GM21381 (cell line): ENCODE data around the gene RTN3.

Source experiments
- ATAC-seq: cut with Tn5 transposase; IDR thresholded peaks from one replicate; pipeline ENCODE4 v1.9.1; 2021; ENCODE audit warnings: mild to moderate bottlenecking, moderate library complexity; ENCODE audit not compliant: unreplicated experiment

The RTN3 gene

DNA sequence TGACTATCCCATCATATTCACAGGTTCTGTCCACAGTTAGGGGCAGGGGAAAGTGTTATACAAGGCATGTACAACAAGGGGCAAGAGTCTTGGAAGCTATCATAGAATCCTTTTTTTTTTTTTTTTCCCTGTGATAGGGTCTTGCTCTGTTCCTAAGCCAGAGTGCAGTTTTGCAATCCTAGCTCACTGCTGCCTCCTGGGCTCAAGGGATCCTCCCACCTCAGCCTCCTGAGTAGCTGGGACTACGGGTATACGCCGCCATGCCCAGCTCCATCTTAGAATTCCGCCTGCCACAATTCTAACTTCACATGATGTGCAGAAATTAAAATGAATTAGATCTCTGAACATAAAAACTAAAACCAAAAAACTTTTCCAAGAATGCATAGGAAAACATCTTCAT lies 55.6 kb downstream of the RTN3 start:
- no peak for ATAC-seq

DNA sequence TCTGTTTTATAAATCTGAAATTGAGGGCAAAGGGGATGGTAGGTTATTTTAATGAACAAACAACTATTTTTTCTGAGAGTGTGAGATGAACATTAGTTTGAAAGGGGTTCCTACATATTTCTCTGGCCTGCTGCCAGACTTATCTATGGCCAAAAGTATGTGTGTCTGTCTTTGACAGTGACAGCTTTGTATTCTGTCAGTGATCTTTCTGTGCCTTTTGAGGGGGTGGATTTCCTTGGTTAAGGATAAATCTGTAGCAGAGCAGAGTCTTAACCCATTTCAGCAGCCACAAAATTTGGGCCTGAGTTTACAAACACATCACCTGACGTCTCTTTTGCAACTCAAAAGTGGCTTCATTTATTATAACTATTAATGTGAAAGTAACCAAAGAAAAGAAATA lies 56.4 kb downstream of the RTN3 start:
- ATAC-seq: no peak

DNA sequence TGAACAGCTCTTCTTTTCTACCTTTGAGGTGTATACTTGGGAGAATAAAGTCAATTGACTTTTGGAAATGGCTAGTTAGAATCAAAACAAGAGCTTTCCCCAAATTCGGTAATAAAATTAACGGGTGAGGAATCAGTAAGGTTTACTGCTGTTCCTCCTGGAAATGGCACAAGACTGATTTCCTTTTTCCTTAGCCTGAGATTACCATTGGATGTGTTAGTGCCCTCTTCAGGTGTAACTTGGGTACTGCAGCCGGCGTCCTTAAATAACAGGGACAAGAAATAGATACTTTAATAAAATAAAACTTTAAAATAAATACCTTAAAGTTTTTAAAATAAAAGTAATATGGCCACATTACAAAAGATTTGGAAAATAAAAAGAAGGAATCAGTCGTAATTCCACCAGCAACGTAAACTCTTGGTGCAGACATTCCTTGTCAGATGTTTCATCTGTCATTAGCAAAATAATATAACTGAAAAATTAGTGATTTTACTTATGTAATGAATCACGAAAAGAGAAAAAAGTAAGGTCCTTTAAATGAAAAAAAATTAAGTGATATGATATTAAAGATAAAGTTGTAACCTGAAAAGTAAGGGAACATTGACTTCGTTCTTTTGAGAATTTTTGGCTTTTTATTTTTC lies 57.5 kb downstream of the RTN3 start:
- ATAC-seq: no peak

DNA sequence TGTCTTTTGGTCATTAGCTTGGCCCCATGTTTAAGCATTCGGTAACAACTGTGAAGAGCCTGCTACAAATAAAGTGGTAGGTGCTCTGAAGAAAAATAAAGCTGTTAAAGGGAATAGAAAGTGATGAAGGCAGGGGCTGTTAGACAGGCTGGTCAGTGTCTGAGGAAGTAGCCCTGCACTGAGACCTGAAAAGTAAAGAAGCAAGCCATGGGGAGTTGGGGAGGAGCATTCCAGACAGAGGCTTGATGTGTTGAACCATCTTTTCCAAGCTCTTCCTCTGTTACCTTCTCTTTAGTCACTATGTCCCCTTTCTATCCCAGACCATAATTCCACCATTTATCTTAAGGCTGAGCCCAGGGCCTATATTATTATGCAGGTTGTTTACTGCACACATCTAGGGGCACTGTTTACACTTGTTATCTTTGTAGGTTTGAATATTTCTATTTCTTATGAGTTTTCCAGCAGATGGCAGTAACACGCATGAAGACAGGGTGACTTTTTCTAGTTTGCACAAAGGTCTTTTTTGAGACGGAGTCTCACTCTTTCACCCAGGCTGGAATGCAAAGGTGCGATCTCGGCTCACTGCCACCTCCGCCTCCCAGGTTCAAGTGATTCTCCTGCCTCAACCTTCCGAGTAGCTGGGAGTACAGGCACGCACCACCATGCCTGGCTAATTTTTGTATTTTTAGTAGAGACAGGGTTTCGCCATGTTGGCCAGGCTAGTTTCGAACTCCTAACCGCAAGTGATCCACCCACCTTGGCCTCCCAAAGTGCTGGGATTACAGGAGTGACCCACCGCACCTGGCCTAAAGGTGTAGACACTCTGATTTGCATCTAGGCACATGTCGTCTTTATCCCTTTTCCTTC lies 64.2 kb downstream of the RTN3 start:
- ATAC-seq: no peak

DNA sequence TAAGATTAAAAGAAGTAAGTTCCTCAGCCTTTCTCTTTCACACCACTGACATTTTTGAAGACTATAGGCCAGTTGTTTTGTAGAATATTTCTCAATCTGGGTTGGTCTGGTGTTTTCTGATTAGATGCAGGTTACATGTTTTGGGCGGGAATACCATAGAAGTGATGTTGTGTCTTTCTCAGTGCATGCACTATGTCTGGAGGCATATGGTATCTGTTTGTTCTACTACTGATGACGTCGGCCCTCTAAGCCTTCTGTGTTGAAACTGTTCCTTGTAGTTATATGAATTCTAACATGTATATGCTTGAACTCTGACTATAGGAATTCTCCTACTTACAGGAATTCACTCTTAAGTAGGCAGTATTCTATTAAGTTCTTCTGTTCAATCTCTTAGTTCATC lies 65.7 kb downstream of the RTN3 start:
- ATAC-seq: no peak

DNA sequence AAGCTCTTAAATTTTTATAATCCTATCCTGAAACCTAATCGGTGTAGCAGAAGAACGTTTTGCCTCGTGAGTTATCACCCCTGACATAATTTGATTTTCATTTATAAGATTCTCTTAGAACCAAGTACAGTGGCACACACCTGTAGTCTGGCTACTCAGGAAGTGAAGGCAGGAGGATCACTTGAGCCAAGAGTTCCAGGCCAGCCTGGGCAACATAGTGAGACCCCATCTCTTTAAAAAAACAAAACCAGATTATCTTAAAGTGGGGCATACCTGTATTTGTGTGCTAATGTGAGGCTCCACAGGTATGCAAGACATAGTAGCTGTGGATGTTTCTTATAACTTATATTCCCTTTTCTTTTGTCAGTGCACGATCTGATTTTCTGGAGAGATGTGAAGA lies 68.3 kb downstream of the RTN3 start:
- ATAC-seq: no peak

DNA sequence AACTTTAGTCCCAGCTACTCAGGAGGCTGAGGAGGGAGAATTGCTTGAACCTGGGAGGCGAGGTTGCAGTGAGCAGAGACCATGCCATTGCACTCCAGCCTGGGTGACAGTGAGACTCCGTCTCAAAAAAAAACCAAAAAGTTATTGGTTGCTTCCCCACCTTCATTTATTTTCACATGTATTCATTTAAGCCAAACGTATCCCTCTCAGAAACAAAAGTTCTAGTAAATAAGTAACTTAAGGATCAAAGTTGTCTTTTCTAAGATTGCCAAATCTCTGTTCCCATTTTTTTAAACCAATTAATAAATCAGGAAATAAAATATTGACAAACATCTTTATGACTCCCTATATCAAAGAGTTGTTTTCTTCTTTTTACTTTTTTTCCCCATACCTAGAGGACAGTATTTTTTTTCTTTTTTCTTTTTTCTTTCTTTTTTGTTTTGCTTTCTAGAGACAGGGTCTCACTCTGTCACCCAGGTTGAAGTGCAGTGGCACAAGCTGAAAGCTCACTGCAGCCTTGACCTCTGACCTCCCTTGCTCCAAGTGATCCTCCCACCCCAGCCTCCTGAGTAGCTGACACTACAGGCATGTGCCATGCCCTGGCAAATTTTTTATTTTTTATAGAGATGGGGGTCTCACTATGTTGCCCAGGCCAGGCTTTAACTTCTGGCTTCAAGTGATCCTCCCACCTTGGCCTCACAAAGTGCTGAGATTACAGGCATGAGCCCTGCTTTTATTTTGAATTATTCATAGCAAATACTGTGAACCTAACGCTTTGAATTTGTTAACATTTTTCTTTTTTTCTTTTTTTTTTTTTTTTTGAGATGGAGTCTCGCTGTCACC lies 75.8 kb downstream of the RTN3 start:
- ATAC-seq: no peak

DNA sequence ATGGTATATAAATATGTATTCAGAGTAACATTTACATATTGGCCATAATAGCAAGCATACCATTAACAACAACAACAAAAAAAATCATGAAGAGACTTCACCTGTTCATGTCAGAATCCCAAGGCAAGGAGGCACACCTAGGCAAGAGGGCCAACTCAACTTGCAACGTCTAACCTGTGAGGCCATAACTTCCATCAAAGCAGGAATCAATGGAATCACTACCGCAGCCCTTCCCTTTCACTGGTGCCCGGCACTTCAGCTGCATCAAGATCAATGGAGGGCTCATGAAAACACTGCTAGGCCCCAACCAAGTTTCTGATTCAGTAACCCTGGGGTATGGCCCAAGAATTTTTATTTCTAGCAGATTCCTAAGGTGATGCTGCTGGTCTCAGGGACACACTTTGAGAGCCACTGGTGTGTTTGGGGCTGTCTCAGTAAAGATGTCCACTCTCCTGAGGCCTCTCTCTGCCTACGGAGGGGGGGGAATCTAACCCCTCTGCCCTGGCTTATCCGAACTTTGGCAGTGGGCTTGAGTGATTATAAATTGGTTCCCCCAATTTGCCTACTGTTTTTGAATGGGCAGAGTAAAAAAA lies 79.3 kb downstream of the RTN3 start:
- ATAC-seq: no peak

DNA sequence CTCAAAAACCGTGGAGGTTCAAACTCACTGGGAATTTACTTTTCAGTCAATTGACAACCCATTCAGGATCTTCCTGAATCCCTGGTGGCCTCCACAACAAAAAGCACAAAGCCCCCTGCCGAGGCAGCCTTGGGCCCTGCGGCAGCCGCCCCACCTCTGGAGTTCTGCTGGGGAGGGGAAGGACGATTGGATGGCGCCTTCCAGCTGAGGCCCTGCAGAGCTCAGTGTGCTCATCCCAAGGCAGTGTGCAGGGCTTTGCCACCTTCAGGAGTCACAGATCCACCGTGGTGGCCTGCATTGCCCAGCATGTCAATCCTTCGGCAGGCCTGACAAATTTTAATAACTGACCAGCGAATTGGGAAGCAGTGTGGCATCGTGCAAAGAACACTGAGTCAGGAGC lies 79.9 kb downstream of the RTN3 start:
- no peak for ATAC-seq

DNA sequence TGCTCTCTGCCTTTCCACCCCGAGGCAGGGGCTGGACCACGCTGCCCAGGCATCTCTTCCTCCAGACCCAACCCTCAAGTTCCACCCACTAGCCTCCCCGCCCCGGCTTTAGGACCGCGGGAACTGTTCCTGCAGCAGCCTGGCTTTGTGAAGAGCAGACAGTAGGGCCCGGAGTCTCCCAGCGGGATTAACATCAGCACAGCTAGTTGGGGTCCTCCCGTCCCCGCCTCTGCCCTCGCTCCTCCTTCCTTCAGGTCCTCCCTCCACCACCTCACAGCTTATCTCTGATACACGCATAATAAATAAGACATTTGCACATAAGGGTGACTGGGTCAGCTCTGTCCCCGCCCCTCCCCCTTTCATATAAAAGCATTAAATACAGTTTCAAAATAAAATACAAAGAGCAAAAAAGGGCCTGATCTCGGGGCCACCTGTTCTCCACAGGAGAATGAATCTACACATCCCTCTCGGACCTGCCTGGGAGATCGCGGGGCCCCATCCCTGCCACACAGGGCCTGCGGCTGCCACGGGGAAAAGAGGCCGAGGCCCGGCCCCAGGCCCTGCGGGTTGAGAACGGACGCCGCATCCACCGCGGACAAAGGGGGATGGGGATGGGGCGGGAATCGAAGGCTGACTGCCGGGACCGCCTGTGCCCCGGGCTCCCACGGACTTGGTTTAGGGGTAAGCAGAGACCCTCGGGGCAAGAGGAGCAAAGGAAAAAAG lies 80.8 kb downstream of the RTN3 start:
- ATAC-seq: no peak

DNA sequence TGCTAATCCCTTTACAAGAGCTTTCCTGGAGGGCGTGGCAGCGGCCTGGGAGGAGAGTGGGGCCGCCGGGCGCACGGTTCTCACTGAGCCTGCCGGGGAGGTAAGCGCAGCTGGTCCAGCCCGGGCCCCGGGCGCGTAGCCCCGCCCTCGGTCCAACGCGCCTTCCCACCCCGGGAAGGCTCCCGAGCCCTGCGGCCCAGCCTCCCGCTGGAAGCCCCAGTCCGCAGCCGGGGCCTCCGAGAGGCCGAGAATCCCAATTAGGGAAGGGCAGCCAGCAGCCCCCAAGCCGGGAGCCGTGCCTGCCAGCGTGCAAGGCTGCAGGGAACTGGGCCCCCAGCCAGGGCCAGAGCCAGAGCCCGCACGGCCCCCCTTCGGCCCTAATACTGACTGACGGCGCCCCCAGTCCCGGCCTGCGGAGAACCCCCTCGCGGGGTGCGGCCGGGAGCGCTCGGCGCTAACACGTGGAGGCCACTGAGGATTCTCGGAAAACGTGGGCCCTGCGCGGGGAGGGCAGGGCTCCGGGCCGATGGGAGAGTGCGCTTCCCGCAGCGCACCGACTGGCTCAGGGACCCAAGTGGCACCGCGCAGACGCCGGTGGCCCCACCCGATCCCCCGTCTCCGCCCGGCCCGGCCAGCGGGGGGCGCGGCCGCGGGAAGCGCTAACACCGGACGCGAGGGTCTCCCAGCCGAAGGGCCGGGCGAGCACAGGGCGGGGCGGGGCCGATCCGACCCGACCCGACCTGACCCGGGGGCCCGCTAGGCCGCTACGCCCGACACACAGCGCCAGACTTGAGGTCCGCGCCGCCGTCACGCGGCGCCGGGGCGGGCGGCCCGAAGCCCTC lies 81.6 kb downstream of the RTN3 start:
- no peak for ATAC-seq

DNA sequence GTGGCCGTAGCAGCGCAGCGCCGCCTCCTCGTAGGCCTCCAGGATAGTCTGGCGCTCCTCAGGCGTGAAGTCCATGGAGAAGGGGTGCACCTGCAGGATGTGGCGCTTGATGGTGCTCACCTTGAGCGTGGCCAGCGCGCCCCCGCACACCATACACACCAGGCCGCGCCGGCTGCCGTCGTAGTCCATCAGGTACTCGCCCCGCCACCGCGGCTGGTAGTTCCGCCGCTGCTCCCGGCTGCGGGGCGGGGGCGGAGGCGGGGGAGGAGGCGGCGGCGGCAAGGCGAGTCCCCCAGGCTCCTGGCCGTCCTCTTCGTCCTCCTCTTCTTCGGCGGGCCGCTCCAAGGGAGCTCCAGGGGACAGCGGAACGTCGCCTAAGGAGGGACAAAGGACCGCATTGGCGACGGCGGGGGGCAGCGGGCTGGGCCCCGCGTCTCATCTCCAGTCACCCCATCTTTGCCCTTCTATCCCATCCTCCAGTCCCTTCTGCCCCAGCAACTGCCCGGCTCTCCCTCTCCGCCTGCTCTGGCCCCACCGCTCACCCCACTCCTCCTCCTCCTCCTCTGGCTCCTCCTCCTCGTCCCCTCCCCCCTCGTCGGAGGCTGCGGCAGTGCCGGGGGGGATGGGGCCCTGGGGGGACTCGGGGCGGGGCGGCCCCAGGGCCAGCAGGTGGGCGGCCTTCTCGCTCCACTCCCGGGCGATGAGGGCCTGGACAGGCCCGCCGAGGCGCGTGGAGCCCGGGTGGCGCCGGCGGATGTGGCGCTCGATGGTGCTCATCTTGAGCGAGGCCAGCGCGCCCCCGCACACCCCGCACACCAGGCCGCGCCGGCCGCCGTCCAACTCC lies 82.4 kb downstream of the RTN3 start:
- no peak for ATAC-seq

DNA sequence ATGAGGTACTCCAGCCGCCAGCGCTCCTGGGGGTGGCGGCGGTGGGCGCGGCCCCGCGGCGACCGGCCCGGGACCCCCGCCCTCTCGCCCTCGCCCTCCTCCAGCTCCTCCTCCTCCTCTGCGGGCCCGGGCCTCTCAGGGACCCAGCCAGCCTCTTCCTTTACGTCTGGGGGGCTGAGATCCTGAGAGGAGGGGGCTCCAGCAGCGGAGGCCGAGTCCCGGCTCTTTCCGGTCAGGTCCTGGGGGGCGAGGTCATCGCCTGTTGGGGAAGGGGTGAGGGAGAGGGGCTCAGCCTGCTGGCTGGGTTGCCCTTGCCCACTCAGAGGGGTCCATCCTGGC lies 83.0 kb downstream of the RTN3 start:
- no peak for ATAC-seq

DNA sequence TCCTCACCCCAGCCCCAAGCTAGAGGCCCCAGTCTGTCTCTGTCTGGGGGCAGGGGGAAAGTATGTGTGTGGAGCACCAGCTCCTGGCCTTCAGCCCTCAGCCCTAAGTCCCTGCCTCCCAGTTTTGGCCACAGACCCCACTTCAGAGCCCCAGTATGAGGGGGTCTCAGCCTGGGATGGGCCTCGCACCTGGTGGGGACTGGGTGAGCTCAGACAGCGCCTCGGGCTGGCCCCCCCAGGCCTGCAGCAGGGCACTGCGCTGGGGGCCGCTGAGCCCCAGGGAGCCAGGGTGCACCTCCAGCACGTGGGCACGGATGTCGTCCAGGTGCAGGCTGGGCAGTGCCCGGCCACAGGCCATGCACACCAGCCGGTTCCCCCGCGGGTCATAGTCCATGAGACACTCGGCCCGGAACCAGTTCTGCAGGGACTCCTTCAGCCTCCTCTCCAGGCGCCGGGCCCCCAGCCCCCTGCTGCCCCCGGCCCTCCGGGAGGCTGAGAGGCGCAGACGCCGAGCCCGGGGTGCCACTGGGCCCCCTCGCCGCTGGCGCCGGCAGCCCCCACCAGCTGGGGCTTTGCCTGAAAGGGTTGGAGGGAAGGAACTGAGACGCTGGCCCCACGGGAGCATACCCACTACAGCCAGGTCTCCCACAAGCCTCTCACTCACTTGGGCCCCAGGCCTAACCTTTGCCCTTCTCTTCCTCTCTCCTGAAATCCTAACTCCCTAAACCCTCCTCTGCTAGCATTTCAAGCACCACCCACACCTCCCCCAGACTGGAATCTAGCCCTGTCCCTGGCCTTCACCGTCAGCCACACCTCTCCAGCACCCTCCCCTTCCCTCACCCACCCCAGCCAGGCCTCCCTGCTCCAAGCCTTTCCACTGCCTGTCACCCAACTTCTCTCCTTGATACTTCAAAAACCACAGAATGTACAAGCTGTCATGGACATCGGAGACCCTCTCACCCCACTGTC lies 83.7 kb downstream of the RTN3 start:
- no peak for ATAC-seq

DNA sequence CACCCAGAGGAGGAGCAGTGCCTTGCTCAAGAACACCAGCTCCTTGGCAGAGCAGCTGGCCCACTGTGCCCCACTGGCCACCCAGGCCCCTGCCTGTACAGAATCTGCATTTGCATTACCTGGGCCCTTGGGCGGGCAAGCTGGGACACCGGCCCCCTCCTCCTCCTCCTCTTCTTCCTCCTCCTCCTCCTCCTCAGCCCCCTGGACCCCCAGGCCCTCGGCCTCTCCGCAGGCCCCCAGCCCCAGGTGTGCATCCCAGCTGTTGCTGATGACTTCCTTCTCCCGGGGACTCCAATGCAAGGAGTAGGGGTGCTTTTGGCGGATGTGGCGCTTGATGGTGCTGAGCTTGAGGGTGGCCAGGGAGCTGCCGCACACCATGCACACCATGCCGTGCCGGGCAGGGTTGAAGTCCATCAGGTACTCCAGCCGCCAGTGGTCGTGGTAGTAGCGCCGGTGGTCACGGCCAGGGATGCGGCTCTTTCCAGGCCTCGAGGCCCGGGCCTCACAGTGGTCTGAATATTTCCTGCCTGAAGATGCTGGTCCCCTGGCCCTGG lies 84.5 kb downstream of the RTN3 start:
- no peak for ATAC-seq

DNA sequence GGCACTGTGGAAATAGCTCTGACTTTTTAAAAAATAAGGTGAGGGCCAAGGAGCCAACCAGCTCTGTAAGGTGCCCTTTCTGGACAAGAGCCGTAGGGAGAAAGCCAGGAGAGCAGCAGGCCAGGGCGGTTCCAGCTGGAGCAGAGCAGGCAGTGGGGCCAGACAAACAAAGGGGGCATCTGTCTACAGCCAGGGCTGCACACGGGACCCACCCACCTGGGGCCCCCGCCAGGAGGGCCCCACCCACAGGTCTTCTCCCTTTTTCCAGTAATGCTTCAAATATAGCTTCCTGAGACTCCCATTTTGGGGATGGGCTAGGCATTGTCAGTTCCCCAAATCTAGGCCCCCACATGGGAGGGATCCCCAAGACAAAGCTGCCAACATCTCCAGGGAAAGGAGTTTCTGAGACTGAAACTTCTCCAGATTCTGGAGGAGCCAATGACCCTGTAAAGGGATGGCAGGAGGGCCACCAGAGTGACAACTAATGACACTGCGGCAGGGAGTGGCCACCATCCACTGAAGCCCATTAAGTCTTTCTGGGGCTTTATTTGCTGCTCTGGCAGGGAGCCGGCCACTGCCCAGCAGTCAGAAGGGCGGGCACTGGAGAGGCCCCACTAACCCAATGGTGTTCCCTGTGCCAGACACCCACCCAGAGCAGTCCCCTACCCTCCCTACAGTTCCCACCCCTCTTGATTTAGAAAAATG lies 85.4 kb downstream of the RTN3 start:
- ATAC-seq: no peak

DNA sequence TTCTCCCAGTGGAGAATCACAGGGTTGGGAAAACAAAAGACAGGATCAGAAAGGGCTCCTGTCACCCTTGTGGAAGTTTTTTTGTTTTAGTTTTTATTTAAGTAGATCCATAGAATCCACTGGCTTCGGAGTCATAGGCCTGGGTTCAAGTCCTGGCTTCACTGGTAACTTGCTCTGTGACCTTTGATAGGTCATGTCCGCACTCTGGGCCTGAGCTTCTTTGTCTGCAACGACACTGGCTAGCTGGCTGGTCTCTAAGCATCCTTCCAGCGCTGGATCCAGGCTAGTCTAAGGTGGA lies 85.9 kb downstream of the RTN3 start:
- ATAC-seq: no peak
